ENCODE results near the gene FUT9.

Gene FUT9

DNA sequence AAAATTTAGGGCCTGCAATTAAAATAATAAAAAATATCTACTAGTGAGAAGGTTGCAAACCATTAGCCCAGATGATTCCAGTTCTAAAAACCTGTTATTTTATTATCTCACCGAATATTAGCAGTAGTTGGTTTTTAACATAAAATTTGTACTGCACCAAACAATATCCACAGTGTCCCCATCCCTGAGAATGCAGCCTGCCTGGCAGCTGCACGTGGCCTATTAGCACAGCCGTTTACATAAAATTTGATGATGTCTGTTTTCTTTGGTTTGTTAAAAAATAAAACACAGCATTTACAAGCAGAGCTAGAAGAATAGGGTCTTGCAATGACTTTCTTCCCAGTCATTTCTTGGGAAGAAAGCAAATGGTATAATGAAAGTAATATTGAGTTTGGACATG lies 58.2 kb downstream of the FUT9 start:
- DNase-seq: no peak

DNA sequence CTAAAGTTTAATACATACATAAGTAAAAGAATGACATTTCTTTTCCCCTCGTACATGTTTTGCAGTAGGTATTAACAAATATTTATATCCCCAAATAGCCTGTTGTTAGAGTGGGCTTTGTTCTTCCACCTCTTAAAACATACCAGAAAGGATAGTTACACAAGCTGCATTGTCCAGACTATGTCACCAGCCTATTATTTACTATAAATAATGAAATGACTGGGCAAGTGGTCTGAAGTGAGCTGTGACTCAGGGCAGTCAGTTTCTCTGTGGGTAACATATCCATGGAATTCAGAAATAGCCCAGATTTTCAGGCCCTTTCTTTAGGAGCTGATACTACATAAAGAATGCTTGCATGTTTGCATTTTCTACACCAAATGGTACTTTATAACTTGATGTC lies 60.1 kb downstream of the FUT9 start:
- no peak for DNase-seq

DNA sequence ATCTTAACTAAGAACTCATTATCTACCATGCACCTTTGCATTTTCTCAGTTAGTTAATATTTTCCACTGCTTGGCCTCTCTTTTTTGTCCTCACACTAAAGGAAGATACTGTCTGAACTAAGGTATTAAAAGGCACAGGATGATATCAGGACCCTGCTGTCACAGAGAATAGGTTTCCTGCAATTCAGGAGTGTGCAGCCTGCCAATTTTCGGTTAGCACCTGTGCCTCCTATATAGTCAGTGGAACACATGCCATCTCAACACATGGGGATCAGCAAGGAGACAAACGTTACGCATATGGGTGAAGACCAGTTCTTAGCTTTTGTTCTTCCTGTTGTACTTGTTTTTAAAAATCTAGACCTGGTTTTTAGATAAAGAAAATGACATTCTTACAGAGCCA lies 71.0 kb downstream of the FUT9 start:
- no peak for DNase-seq

DNA sequence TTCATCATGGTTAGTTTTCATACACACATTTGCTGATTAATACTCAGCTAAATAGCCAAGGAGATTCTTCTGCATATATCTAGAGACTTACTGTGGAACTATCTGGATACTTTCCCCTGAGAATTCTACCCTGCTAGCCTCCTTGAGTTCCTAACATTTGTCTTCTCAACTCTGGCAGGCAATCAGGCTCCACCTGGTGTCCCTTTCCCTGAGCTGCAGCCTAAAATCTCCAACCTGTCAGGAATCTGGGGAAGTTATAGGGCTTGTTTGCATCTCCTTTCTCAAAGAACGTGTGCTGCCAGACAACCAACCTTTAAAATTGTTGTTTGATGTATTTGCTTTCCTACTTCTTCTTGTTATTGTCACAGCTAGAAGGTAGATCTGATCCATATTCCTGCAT lies 73.4 kb downstream of the FUT9 start:
- DNase-seq: no peak

DNA sequence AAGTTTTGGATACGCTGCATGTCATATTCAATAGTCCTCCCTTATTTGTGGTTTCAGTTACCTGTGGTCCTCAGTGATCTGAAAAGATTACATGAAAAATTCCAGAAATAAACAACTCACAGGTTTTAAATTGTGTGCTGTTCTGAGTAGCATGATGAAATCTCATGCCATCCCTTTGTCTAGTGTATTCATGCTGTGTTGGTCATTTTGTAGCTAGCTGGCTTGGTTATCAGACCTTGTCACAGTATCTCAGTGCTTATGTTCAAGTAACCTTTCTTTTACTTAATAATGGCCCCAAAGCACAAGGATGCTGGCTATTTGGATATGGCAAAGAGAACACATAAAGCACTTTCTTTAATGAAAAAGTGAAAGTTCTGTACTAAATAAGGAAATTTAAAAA lies 78.3 kb downstream of the FUT9 start:
- no peak for DNase-seq

DNA sequence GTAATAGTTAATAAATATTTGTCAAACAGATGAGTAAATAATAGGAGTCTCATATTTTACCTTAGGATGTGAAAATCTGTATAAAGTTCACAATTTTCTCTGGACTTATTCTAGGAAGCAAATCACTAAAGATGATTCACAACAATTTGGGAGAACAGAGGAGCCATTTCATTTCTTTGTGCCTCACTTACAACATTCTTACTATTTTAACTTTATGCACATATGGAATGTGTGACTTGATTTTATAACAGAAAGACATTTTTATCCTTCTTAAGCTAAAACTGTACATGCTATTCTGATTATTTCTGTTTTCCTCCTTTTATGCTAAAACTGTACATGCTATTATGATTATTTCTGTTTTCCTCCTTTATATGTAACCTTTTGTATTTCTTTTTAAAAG lies 83.3 kb downstream of the FUT9 start:
- no peak for DNase-seq

DNA sequence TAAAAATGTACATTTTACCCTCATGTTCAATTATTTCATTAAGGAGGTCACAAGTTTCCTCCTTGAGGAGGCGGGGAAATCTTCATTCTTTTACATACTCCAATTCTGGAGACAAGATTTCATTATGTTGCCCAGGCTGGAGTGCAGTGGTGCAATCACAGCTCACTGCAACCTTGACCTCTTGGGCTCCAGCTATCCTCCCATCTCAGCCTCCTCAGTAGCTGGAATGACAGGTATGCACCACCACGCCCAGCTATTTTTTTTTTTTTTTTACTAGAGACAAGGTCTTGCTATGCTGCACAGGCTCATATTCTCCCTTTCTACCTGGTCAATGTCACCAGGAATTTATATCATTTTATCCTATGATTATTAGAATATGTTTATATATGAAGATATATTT lies 85.8 kb downstream of the FUT9 start:
- no peak for DNase-seq

DNA sequence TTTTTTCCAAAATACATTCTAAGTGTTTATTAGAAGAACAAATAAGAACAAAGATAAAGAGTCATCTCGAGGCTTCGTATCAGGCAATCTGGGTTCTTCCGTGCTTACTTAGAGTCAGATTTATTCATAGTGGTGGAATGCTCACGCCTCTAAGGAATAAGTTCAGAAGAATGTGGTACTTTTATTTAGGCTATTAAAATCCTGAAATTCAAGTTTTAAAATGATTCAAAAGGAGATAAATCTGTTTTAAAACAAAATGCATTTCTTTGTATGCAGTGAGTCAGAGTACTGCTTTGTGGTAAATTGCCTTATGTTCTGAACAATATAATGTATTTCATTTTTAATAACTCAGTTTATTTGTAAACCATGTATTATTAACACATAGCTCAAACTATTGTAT lies 89.1 kb downstream of the FUT9 start:
- no peak for DNase-seq

DNA sequence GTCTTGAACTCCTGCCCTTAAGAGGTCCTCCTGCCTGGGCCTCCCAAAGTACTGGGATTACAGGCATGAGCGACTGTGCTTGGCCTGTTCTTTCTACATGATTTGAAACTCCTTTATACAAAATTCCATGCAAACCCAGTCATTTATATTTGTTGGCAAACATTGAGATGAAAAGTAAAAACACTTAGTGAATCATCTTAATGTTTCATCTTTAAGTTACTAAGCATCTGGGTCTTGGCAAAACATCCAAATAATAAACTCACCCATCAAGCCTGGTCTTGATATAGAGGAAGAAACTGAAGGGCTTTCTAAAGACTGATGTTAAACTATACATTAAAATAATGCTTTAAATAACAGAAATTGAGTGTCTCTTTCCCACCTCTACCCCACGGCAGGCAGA lies 95.1 kb downstream of the FUT9 start:
- DNase-seq: no peak

DNA sequence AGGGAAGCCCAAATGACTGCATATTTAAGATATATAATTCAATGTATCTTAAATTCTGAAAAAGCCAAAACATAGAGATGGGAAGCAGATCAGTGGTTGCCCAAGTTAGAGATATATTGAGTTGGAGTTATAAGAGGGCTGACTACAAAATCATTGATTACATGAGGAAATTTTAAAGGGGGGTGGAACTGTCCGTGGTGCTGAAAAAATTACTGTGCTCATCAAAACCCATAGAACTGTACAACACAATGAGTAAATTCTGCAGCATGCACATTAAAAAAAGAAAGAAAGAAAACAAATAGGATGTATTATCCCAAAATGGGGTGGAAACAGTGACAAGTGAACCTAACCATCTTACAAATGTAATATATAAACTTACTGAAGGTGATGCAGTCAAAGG lies 100.9 kb downstream of the FUT9 start:
- DNase-seq: no peak

DNA sequence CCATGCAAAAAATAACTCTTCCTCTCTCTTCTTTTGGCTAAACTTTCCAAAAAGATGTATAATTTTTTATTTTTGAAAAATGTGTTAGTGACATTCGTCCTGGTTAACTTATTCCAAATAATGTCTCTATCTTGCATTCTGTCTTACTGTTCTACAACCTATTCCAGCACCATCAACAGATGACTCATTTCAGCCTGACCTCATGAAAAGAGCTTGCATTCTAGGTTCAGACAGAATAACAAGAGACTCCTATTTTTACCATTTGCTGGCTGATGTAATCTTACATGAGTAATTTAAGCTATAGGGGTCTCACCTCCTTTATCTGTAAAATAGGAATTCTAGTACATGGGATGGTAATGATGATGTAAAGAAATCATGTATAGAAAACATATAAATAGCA lies 109.0 kb downstream of the FUT9 start:
- DNase-seq: no peak

DNA sequence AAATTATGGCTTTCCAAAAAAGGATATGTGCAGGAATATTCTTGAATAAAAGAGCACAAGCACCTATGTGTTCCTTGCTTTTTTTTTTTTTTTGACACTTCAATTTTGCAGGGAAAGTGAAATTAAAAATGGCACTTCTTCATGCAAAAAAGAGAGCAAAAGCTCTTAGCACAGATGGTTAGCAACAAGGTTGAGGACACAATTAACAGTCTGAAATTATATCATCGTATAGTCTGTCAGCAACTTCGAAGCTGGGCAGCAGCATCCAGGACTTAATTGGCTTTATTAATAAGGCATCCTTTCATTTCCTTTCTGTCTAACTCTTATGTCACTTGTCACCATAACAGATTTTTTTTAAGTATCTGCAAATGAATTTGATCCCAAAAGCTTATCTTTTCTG lies 122.6 kb downstream of the FUT9 start:
- DNase-seq: no peak

DNA sequence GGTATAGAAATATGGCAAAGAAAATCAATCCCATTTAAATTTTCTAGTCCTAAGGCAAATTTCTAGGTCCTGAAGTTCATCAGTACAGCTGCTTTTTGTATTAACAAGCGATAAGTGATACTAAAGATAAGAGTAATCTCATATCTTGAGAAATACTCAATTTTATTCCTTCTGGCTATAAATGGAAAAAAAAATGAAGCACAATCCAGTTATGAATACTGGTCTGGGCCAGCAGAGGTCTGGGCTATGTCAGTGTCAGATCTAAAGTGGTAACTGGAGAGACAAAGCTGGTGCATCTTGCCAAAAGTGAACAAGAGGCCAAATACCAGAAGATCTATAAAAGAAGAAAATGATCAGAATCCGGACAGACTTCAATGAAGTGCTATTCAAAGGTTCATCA lies 126.4 kb downstream of the FUT9 start:
- no peak for DNase-seq

DNA sequence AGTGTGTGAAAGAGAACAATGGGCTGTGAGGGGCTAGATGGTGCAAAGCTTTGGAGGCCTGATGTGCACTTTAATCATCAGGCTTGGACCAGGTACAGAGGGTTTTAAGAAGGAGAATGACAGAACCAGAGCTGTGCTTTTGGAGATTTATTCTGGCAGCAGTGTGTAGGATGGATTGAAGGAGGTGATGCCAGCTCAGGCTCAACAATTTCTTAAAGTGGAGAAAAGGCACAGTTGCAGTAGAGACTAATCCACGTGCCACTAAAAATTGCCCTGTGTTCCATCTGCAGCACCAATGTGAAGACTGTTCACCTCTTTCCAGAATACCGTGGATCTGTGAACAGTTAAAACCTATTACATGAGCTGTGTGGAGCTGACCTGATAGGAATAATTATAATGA lies 134.7 kb downstream of the FUT9 start:
- no peak for DNase-seq

DNA sequence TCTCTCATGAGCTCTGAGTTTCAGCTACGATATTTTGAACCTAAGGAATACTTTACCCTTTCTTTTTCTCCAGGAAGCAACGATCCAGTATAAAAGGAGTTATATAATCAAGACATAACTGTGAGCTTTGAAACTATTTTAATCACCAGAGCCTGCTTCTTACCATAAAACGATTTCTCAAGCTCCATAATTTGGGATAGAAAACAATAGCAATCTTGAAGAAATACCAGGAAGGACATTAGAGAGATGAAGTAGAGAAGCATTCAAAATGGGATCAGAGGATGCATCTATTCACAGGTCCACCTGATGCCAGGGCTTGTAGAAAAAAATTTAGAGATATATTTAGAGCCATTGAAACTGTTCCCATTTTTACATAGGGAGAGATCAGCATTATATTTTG lies 135.9 kb downstream of the FUT9 start:
- no peak for DNase-seq

DNA sequence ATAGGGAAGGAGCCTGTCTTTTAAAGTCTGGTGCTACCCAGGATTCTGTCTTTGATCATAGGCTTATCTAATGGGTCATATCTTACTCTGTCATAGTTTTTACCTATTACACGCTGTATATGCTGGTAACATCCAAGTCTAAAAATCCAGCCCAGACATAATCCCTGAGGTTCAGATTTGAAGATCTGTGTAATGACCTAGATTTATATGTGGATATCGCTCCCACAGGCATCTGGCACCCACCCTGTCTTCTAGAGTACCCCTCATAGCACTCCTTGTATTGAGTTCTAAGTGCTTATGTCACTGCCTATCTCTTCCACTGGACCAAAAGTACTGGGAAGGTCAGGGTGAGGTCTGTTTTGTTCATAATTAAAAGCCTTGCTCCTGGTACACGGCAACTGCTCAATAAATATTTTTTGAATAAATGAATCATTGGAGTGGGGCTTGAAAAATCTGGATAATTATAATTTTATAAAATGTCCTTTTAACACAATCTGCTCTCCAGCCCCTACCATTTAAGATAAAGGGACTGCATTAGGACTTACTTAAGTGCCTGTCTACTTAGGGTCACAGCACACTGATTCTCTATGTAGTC lies 136.4 kb downstream of the FUT9 start:
- no peak for DNase-seq

DNA sequence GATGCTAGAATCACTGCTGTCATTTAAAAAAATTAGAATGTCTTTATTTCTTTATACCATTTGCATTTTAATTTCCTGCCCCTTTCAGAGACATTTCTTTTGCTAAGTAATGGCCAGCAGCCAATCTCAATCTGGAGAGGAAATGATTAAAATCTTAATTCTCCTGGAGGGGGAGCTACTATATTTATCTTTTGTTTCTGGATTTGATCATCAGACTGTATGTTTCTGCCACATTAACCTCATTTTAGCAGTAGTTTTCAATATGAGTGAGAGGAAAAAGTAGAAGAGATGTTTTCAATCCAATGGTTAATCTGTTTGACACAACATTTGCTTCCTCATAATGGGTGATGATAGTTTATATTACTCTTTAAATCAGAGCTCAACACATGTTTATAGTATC lies 138.0 kb downstream of the FUT9 start:
- DNase-seq: no peak

DNA sequence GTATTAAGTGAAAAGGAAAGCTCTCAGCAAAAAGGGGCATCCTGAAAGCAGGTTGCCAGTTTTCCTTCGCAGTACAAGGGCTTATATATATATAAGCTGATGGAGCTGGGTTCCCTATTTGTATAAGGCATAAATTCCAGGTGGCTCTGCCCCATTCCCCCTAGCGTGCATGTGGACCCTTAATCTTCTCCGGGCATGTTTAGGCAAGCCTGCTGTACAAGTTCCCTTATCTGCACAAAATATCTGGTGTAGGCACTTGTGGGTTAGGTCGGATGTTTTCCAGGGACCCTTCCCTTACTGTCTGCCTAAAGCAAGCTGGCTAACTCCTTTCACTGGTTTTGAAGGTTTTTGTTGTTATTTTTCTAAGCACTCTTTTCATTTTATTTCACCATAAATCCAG lies 140.7 kb downstream of the FUT9 start:
- DNase-seq: no peak

DNA sequence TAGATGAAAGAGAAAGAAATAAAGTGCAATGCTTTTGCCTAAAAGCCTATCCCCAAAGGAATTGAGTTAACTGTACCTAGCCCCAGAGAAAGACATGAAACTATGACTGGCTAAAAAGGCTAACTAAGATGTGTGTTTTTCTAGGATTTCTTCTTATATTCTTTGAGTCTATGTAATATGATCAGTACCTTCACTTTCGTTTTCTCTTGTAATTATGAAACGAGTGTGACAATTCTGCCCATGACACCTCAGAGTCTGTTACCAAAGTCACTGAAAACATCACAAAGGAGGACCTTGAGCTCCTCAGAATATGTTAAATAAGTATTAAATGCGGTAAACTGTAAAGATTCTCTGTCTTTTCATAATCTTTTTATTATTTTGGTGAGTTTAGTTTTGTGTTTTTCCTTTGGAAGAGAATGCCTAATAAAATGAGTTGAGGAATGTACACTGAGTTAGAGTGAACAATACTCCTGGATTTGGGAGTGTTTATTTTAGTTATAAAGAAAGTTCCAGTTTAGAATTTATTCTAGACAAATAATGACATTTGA lies 141.3 kb downstream of the FUT9 start:
- DNase-seq: no peak

DNA sequence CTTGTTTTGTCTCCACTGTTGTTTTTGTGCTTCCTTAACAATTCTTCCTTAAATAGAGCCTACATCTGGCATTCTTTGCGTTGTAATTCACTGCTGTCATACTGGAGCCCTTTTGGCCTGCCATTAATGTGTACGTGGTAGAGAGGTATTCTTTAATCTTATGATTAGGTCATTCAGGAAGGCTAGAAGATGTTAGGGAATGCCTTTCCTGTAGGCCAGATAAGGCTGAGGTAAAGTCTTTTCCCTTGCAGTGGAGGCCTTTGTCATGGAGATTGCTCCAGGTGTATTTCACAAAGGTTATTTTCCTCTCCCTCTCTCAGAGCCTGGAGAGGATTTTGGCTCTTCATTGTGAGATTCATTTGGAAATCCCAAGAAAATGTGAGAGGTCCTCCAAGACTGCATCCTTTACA lies 146.9 kb downstream of the FUT9 start:
- DNase-seq: no peak

DNA sequence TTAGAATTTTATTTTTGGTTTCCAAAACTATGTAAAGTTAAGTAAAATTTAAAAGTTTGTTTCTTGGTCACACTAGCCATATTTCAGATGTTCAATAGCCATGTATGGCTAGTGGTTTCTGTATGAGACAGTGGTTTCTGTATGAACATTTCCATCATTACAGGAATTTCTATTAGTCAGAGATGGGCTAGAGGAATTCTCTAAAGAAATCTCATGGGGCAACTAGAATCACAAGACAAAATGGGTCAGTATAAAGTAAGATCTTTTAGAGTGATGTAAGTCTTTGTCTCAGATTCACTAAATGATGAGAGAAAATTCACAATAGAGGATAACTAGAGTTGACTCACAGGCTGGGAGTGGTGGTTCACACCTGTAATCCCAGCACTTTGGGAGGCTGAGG lies 149.0 kb downstream of the FUT9 start:
- no peak for DNase-seq

DNA sequence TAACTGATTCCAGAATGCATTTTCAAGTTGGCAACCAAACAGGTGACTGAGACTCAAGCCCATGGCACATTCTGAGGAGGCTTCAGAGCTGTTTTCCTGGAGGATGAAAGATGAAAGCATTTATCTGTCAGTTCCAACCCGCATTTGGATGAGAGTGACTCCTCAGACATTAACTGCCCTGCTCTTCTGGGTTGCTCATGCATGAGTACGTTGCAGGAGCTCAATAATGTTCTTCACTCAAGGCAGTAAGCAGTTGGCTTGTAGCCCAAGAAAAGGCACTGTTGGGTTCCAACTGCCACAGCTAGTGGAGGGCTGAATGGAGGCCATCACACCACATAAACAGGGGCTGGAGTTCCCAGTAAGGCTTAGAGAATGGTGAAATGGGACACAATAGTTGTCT lies 155.3 kb downstream of the FUT9 start:
- no peak for DNase-seq

DNA sequence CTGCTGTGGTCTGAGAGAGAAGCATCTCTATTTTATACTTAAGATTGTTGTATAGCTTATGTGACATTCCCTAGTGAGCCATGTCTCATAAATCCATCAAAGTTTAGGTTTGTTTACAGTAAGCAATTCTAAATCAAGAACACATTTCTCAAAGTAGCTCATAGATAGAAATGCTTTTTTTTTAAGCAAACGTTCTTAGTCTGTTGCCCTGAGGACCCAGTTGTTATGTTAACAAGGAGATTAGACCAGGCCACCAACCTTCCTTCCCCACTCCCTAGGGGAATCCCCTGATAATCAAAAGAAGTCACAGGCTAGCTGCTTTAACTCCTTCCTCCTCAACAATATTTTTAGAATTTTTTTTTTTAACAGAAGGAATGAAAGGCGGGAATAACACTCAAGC lies 169.0 kb downstream of the FUT9 start:
- DNase-seq: no peak

DNA sequence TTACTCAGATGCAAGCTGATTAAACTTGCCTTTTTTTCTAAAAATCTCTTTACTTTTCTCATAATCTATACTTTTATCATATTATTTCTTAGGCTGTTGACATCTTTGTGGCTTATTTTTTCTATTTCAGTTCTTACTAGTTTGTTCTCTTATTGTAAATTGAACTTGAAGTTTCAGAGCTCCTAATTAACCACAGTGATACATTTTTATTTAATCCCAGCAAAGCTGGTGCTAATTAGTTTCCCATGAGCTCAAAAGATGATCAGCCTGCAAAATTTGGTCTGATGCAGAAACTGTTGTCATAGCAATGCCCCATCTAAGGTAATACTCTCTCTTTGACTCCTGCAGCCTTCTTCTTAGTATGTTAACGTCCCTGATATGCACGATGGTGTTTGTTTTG lies 170.3 kb downstream of the FUT9 start:
- no peak for DNase-seq

DNA sequence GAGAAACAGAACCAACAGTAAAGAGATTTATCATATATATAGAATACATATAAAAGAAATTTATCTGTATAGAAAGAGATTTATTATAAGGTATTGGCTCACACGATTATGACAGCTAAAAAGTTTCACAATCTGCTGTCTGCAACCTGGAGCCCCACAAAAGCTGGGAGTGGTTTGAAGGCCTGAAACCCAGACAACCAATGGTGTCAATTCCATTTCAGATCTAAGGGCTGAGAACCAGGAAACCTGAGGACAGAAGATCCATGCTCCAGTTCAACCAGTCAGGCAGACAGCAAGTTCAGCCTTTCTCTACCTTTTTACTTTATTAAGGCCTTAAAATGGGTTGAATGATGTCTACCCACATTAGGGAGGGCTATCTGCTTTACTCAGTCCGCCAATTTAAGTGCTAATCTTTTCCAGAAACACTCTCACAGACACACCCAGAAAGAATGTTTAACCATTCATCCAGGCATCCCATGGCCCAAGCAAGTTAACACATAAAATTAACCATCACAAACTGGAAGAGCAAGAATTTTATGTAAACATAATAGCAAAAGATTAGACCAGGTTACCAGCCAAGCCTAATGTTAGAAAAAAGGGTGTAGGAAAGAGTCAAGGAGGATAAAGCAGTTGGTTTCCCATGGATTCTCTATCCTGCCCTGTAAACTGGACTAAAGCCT lies 170.9 kb downstream of the FUT9 start:
- no peak for DNase-seq
